Activated CD4-positive, alpha-beta T cell treated with anti-CD3 and anti-CD28 coated beads for 36 hours (primary cell): ENCODE results near the gene GGNBP2. TPM values are rescaled to one million over a fixed set of nuclear protein-coding genes. Genes with fewer than 3 reads are reported as not detected.

Source experiments
- ATAC-seq: fragments of 200-7000 bp; cut with Tn5 transposase; one replicate; pipeline ENCODE4 v1.10.0; 2021; ENCODE audit warnings: mild to moderate bottlenecking, moderate library complexity
- CTCF ChIA-PET: fragments of 350-600 bp; sonication (Branson Sonifier 250); formaldehyde crosslinking; loops from one replicate; lab custom pipeline; 2021; ENCODE audit warnings: antibody characterized with exemption; lab: Charles Lee
- POLR2A ChIA-PET: fragments of 350-600 bp; sonication (Branson Sonifier 250); formaldehyde crosslinking; loops from one replicate; lab custom pipeline; 2021; ENCODE audit warnings: antibody characterized with exemption, inconsistent platforms; lab: Charles Lee
- DNase-seq: peaks from one replicate; pipeline ENCODE4 v3.0.0-alpha.2; 2020
- H3K27ac Mint-ChIP-seq: one replicate; pipeline ENCODE4 v1.8.0; 2021; ENCODE audit warnings: mixed read lengths
- H3K27me3 Mint-ChIP-seq: one replicate; pipeline ENCODE4 v1.8.0; 2021; ENCODE audit warnings: mixed read lengths
- H3K36me3 Mint-ChIP-seq: one replicate; pipeline ENCODE4 v1.8.0; 2021; ENCODE audit warnings: low read depth, mixed read lengths
- H3K4me1 Mint-ChIP-seq: one replicate; pipeline ENCODE4 v1.8.0; 2021; ENCODE audit warnings: mixed read lengths
- H3K4me3 Mint-ChIP-seq: one replicate; pipeline ENCODE4 v1.8.0; 2021; ENCODE audit warnings: mild to moderate bottlenecking, moderate library complexity, mixed read lengths
- H3K9me3 Mint-ChIP-seq: one replicate; pipeline ENCODE4 v1.8.0; 2021; ENCODE audit warnings: low read depth, mixed read lengths
- intact Hi-C, 2 experiments: fragments of 100-400 bp; cut with DNase I in 1 of 2; cut with micrococcal nuclease in 1 of 2; formaldehyde crosslinking; loops; one replicate each; pipeline versions ENCODE4 v1.14.2 to v1.15.1; 2022 to 2024; cut with DNase I, micrococcal nuclease
- total RNA-seq, 2 experiments: library from RNA; stranded (reverse); gene quantifications; one replicate each; pipeline ENCODE4 v1.2.3, GENCODE V29; 2021

GGNBP2 gene, protein sequence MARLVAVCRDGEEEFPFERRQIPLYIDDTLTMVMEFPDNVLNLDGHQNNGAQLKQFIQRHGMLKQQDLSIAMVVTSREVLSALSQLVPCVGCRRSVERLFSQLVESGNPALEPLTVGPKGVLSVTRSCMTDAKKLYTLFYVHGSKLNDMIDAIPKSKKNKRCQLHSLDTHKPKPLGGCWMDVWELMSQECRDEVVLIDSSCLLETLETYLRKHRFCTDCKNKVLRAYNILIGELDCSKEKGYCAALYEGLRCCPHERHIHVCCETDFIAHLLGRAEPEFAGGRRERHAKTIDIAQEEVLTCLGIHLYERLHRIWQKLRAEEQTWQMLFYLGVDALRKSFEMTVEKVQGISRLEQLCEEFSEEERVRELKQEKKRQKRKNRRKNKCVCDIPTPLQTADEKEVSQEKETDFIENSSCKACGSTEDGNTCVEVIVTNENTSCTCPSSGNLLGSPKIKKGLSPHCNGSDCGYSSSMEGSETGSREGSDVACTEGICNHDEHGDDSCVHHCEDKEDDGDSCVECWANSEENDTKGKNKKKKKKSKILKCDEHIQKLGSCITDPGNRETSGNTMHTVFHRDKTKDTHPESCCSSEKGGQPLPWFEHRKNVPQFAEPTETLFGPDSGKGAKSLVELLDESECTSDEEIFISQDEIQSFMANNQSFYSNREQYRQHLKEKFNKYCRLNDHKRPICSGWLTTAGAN
- 10 to 100 TPM; 75.2 to 81.4 TPM for total RNA-seq

DNA sequence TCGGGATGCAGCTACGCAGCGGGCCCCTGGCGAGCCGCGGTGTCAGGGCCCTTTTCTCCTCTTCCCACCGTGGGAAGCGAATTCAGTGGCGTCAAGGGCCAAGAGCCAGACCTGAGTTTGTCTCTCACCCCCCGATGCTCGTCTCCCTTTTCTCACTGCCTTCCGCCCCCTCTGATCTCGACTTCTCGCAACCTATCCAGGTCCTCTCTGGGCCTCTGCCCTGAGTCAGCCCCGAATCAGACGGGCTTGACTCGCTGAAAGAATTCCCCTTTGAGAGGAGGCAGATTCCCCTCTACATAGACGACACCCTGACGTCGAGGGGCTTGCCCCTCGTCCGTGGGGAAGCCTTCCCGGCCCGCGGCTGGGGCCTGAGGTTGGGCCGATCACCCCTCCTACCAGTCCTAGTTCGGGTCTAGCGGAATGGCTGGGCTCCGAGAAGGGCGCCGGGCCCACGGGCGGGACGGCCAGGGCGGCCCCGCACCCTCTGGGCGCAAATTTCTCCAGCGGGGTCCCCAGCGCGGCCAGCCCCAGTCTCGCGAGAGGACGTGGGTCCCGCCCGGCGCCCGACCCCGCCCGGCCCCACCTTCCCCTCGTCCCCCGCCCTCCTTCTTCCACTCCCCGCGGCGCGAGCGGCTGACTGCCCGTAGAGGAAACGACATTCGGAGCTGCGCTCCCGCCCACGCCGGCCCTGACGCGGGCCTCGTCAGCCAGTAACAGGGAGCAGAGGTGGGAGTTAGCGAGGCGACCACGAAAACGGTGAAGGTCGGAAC, at the start of gene GGNBP2:
Gene GGNBP2, plus strand, starts transcription at position 613 of the 770 bp plus-strand sequence. CDS start 806 bp downstream, outside the sequence.
- H3K27ac Mint-ChIP-seq: peak within 1 kb of the TSS; percentile 97
- peak; percentile 96 for DNase-seq
- H3K9me3 Mint-ChIP-seq: no peaks in the 10 kb centered on the region
- peaks cover 26% of the 10 kb centered on the region for H3K36me3 Mint-ChIP-seq
- intact Hi-C loops: loop anchor here (1.0 to 10.0 kb wide), 14 partner anchors 9 to 1170 kb away; partner anchors contain the start of genes DHRS11 (in 2 of the 2), AATF (in 1 of the 2), ACACA (in 1 of the 2) and AP2B1 (in 1 of the 2)
- peaks cover 28% of the 10 kb centered on the region for H3K4me1 Mint-ChIP-seq
- CTCF ChIA-PET: interaction anchor here (0.9 to 3.0 kb wide), 3 partner anchors 9 to 58 kb away, joined by 5 to 15 read pairs (median 6); partner anchors contain the start of genes MRM1, MYO19 and PIGW
- H3K4me3 Mint-ChIP-seq: peak within 1 kb of the TSS; percentile 96
- POLR2A ChIA-PET: interaction anchor here (1.2 to 3.4 kb wide), 3 partner anchors 9 to 59 kb away, joined by 3 to 35 read pairs (median 5); partner anchors contain the start of genes MYO19 and PIGW
- H3K27me3 Mint-ChIP-seq: no peaks in the 10 kb centered on the region
- ATAC-seq: peak; percentile 67

DNA sequence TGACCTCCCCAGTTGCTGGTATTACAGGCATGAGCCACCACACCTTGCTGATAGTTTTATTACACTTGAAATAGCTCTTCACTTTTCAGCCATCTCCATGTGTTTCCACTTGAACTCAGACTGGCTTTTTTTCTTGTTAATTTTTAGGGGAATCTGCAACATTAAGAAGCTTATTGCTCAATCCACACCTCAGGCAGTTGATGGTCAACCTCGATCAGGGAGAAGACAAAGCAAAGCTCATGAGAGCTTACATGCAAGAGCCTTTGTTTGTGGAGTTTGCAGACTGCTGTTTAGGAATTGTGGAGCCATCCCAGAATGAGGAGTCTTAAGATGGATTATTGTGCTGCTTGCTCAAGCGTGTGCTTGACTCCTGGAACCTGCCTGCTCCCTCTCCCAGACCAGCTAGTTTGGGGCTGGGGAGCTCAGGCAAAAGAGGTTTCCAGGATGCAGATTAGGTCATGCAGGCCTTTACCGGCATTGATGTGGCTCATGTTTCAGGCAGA, 49.6 kb upstream of the GGNBP2 start:
- no peaks in the 10 kb centered on the region for H3K27me3 Mint-ChIP-seq

GRCh38 chr17:36496018-36496789, 48.5 kb upstream of the GGNBP2 start:
- H3K4me1 Mint-ChIP-seq: peaks cover 10% of the 10 kb centered on the region
- H3K9me3 Mint-ChIP-seq: no peaks in the 10 kb centered on the region
- DNase-seq: no peak
- peaks cover 42% of the 10 kb centered on the region for H3K36me3 Mint-ChIP-seq
- ATAC-seq: no peak
- intact Hi-C loops: no loop called here
- H3K27me3 Mint-ChIP-seq: no peaks in the 10 kb centered on the region
- no peak overlapping the region for H3K4me3 Mint-ChIP-seq
- no peak overlapping the region for H3K27ac Mint-ChIP-seq
- ChIA-PET POLR2A (no interaction called here), CTCF (no interaction called here)

More for the DNA sequence above, 49.6 kb upstream of the GGNBP2 start:
- peak overlapping the region; percentile 51 for H3K27ac Mint-ChIP-seq
- CTCF ChIA-PET: interaction anchor here (0.6 kb wide), 1 partner anchor 37 kb away, joined by 3 read pairs; no protein-coding TSS in a partner anchor
- H3K4me1 Mint-ChIP-seq: peaks cover 15% of the 10 kb centered on the region
- H3K36me3 Mint-ChIP-seq: peaks cover 48% of the 10 kb centered on the region
- POLR2A ChIA-PET: interaction anchor here (0.6 kb wide), 1 partner anchor 945 kb away, joined by 3 read pairs; no protein-coding TSS in a partner anchor
- no peak for DNase-seq
- no peak for ATAC-seq
- H3K4me3 Mint-ChIP-seq: no peak overlapping the region
- intact Hi-C loops: no loop called here
- H3K9me3 Mint-ChIP-seq: no peaks in the 10 kb centered on the region

GRCh38 chr17:36498155-36498554, 46.6 kb upstream of the GGNBP2 start:
- ATAC-seq: no peak
- Mint-ChIP-seq H3K4me1 (no peaks in the 10 kb centered on the region), H3K4me3 (no peak overlapping the region), H3K27ac (no peak overlapping the region), H3K27me3 (no peaks in the 10 kb centered on the region), H3K36me3 (peaks cover 40% of the 10 kb centered on the region), H3K9me3 (no peaks in the 10 kb centered on the region)
- POLR2A ChIA-PET: no interaction called here
- CTCF ChIA-PET: interaction anchor here (0.8 to 1.4 kb wide), 3 partner anchors 8 to 168 kb away, joined by 3 to 5 read pairs (median 5); no protein-coding TSS in a partner anchor
- DNase-seq: no peak
- intact Hi-C loops: no loop called here

GRCh38 chr17:36498560-36499300, 46.0 kb upstream of the GGNBP2 start:
- no peaks in the 10 kb centered on the region for H3K27me3 Mint-ChIP-seq
- H3K4me1 Mint-ChIP-seq: no peaks in the 10 kb centered on the region
- H3K27ac Mint-ChIP-seq: no peak overlapping the region
- intact Hi-C loops: no loop called here
- ChIA-PET CTCF (interaction anchor here (0.9 to 1.4 kb wide), 2 partner anchors 9 to 19 kb away, joined by 3 to 5 read pairs; no protein-coding TSS in a partner anchor), POLR2A (interaction anchor here (0.6 kb wide), 1 partner anchor 18 kb away, joined by 5 read pairs; no protein-coding TSS in a partner anchor)
- no peaks in the 10 kb centered on the region for H3K9me3 Mint-ChIP-seq
- peaks cover 41% of the 10 kb centered on the region for H3K36me3 Mint-ChIP-seq
- no peak overlapping the region for H3K4me3 Mint-ChIP-seq
- no peak for DNase-seq
- ATAC-seq: no peak

- Mint-ChIP-seq H3K36me3 (peaks cover 42% of the 10 kb centered on the region), H3K9me3 (no peaks in the 10 kb centered on the region), H3K27me3 (no peaks in the 10 kb centered on the region), H3K4me3 (no peak overlapping the region), H3K4me1 (no peaks in the 10 kb centered on the region), H3K27ac (no peak overlapping the region)
- ATAC-seq (no peak), DNase-seq (no peak)
- ChIA-PET POLR2A (interaction anchor here (1.4 kb wide), 1 partner anchor 10 kb away, joined by 6 read pairs; no protein-coding TSS in a partner anchor), CTCF (interaction anchor here (1.0 kb wide), 1 partner anchor 34 kb away, joined by 3 read pairs; the partner anchor contains the start of genes MYO19 and PIGW)
- intact Hi-C loops: no loop called here
These were observed 43.9 kb upstream of the GGNBP2 start for GRCh38 chr17:36500745-36501225.

GRCh38 chr17:36501351-36501750, 43.4 kb upstream of the GGNBP2 start:
- ChIA-PET POLR2A (no interaction called here), CTCF (no interaction called here)
- Mint-ChIP-seq H3K4me3 (no peak overlapping the region), H3K4me1 (no peaks in the 10 kb centered on the region), H3K27me3 (no peaks in the 10 kb centered on the region), H3K9me3 (no peaks in the 10 kb centered on the region), H3K27ac (no peak overlapping the region), H3K36me3 (peaks cover 41% of the 10 kb centered on the region)
- intact Hi-C loops: no loop called here
- no peak for DNase-seq
- no peak for ATAC-seq

DNA sequence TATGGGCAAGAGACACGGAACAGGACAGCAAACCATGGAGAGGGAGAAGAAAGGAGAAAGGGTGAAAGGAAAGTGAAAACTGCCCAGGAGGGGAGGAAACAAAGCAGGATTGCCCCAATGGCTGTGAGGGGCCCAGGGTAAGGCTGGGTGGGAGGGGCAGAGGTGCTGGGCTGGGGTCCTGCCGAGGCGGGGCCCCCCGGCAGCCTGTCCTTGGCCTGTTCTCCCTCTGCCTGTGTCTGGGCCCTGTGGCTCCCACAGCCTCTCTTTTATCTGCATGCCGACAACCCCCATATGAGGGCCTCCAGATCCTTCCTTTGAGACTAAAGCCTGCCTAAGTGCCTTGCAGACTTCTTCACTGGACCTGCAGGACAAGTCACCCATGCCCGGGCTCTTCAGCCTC, 42.8 kb upstream of the GGNBP2 start:
- DNase-seq (no peak), ATAC-seq (no peak)
- intact Hi-C loops: no loop called here
- Mint-ChIP-seq H3K4me3 (no peak overlapping the region), H3K36me3 (peaks cover 41% of the 10 kb centered on the region), H3K27ac (peak overlapping the region; percentile 34), H3K9me3 (no peaks in the 10 kb centered on the region), H3K4me1 (no peaks in the 10 kb centered on the region), H3K27me3 (no peaks in the 10 kb centered on the region)
- CTCF ChIA-PET: no interaction called here
- POLR2A ChIA-PET: no interaction called here

- no peaks in the 10 kb centered on the region for H3K27me3 Mint-ChIP-seq
- ChIA-PET POLR2A (no interaction called here), CTCF (interaction anchor here (0.6 kb wide), 1 partner anchor 11 kb away, joined by 3 read pairs; no protein-coding TSS in a partner anchor)
- peak overlapping the region; percentile 5 for H3K27ac Mint-ChIP-seq
- ATAC-seq (no peak), DNase-seq (no peak)
- peaks cover 40% of the 10 kb centered on the region for H3K36me3 Mint-ChIP-seq
- H3K9me3 Mint-ChIP-seq: no peaks in the 10 kb centered on the region
- intact Hi-C loops: no loop called here
- H3K4me1 Mint-ChIP-seq: no peaks in the 10 kb centered on the region
- H3K4me3 Mint-ChIP-seq: no peak overlapping the region
These were observed 41.1 kb upstream of the GGNBP2 start for GRCh38 chr17:36503456-36504155.
